Endothelial cell of umbilical vein (primary cell): ENCODE data around the gene RAB31. TPM values are rescaled to one million over a fixed set of nuclear protein-coding genes. Genes with fewer than 3 reads are reported as not detected.

ENCODE experiments used
- BruUV-seq: library from RNA; stranded (reverse); fragments of 400-500 nt; replicated peaks from 2 replicates; lab custom pipeline; 2021; lab: Mats Ljungman, UMichigan
- CTCF ChIA-PET: fragments of 300-600, 350-600 bp; sonication (Branson Sonifier 250); formaldehyde crosslinking; loops from one replicate; lab custom pipeline; 2021; ENCODE audit warnings: antibody characterized with exemption, inconsistent platforms; lab: Charles Lee
- POLR2A ChIA-PET: fragments of 300-600, 350-600 bp; sonication (Branson Sonifier 250); formaldehyde crosslinking; loops from one replicate; lab custom pipeline; 2021; ENCODE audit warnings: antibody characterized with exemption, inconsistent platforms; lab: Charles Lee
- DNase-seq: peaks from one replicate; pipeline ENCODE4 v3.0.0-alpha.2; 2011; ENCODE audit warnings: low read depth, low spot score
- FAIRE-seq: peaks from 2 replicates; lab custom pipeline; 2011; peaks lifted over from hg19 to GRCh38; lab: Jason Lieb, UNC
- H2AFZ ChIP-seq: 2 replicates; pipeline ENCODE4 v1.6.0; 2012; ENCODE audit warnings: low read depth, low read length, control low read depth, inconsistent platforms
- H3K27ac ChIP-seq: 2 replicates; pipeline ENCODE4 v1.5.1; 2011; ENCODE audit warnings: low read depth, mild to moderate bottlenecking, control low read depth, low read length, moderate library complexity; ENCODE audit not compliant: insufficient read depth
- H3K27me3 ChIP-seq, 2 experiments: 2 replicates each; pipeline versions ENCODE4 v1.6.0 to v1.6.1; 2011; ENCODE audit warnings: low read length in 2 of 2, mixed read lengths in 1 of 2; ENCODE audit not compliant: control insufficient read depth in 2 of 2, insufficient read depth in 2 of 2
- H3K36me3 ChIP-seq, 2 experiments: 2 replicates in 1 of 2; 3 replicates in 1 of 2; pipeline ENCODE4 v1.5.1; 2011; ENCODE audit warnings: low read length in 2 of 2, mild to moderate bottlenecking in 1 of 2, moderate library complexity in 1 of 2; ENCODE audit not compliant: control insufficient read depth in 2 of 2, insufficient read depth in 2 of 2; ENCODE audit errors: extremely low read depth in 1 of 2
- H3K4me1 ChIP-seq: 3 replicates; pipeline ENCODE4 v1.5.1; 2011; ENCODE audit warnings: mild to moderate bottlenecking, low read length; ENCODE audit not compliant: control insufficient read depth, insufficient read depth; ENCODE audit errors: extremely low read depth
- H3K4me2 ChIP-seq: 2 replicates; pipeline ENCODE4 v1.6.1; 2011; ENCODE audit warnings: low read length, control low read depth, mixed read lengths; ENCODE audit not compliant: insufficient read depth
- H3K4me3 ChIP-seq, 3 experiments: fragments of 200-600 bp in 1 of 3; sonication (generic), shearing (Covaris generic) in 1 of 3; replicated peaks in 1 of 3; 2 replicates each; pipeline ENCODE4 v1.5.1; 2011 to 2016; ENCODE audit warnings: control low read depth in 3 of 3, low read length in 3 of 3, mild to moderate bottlenecking in 2 of 3, inconsistent platforms in 1 of 3, low read depth in 1 of 3, moderate library complexity in 1 of 3; ENCODE audit not compliant: insufficient read depth in 1 of 3
- H3K79me2 ChIP-seq: 2 replicates; pipeline ENCODE4 v1.6.0; 2012; ENCODE audit warnings: low read length, inconsistent platforms; ENCODE audit not compliant: control insufficient read depth, insufficient read depth
- H3K9ac ChIP-seq: replicated peaks from 2 replicates; pipeline ENCODE3; 2011; ENCODE audit warnings: low read length, control low read depth; ENCODE audit not compliant: insufficient read depth; ENCODE audit errors: extremely low read depth
- H3K9me1 ChIP-seq: replicated peaks from 3 replicates; pipeline ENCODE4 v1.6.0; 2011; ENCODE audit warnings: mild to moderate bottlenecking, low read length; ENCODE audit not compliant: control insufficient read depth, insufficient read depth; ENCODE audit errors: extremely low read depth
- H3K9me3 ChIP-seq: replicated peaks from 2 replicates; pipeline ENCODE4 v1.5.1; 2012; ENCODE audit warnings: low read length, inconsistent platforms; ENCODE audit not compliant: control insufficient read depth, insufficient read depth
- H4K20me1 ChIP-seq: replicated peaks from 2 replicates; pipeline ENCODE3; 2011; ENCODE audit warnings: mild to moderate bottlenecking, low read length; ENCODE audit not compliant: control insufficient read depth, insufficient read depth; ENCODE audit errors: extremely low read depth
- EZH2 ChIP-seq: IDR thresholded peaks from 2 replicates; pipeline ENCODE4 v1.6.1; 2012; ENCODE audit warnings: borderline replicate concordance, low read depth, mild to moderate bottlenecking, moderate library complexity, low read length, inconsistent platforms; ENCODE audit not compliant: severe bottlenecking
- FOS ChIP-seq: IDR thresholded peaks from 2 replicates; pipeline ENCODE4 v1.6.1; 2011; ENCODE audit warnings: mild to moderate bottlenecking, low read length, moderate library complexity, borderline replicate concordance; ENCODE audit not compliant: insufficient read depth
- GATA2 ChIP-seq: IDR thresholded peaks from 2 replicates; pipeline ENCODE4 v1.7.0; 2011; ENCODE audit warnings: low read depth, mild to moderate bottlenecking, moderate library complexity, mixed read lengths, low read length; ENCODE audit not compliant: insufficient read length, insufficient read depth
- JUN ChIP-seq: IDR thresholded peaks from 2 replicates; pipeline ENCODE4 v1.6.1; 2011; ENCODE audit warnings: borderline replicate concordance, low read depth; ENCODE audit not compliant: insufficient read length, insufficient read depth
- MYC ChIP-seq: IDR thresholded peaks from one replicate; pipeline ENCODE4 v1.6.1; 2011; ENCODE audit warnings: mild to moderate bottlenecking, low read depth, low read length
- POLR2A ChIP-seq: IDR thresholded peaks from 2 replicates; pipeline ENCODE4 v1.6.1; 2012; ENCODE audit warnings: low read depth, mild to moderate bottlenecking, control low read depth, low read length
- POLR2AphosphoS5 ChIP-seq: IDR thresholded peaks from 2 replicates; pipeline ENCODE4 v1.6.1; 2012; ENCODE audit warnings: low read depth, mild to moderate bottlenecking, control low read depth, low read length, moderate library complexity; ENCODE audit not compliant: insufficient read depth
- dilution Hi-C: fragments of 300-500 bp; cut with MboI; formaldehyde crosslinking; loops from one replicate; pipeline ENCODE4 v1.15.0; 2019; ENCODE audit warnings: low sequenced_read_pairs; ENCODE audit not compliant: extremely low pct_ligation_motif_present
- intact Hi-C: fragments of 100-400 bp; cut with micrococcal nuclease; formaldehyde crosslinking; loops from one replicate; pipeline ENCODE4 v1.10.0; 2022
- polyA plus RNA-seq, 4 experiments: library from polyadenylated mRNA; depleted of rRNA in 3 of 4; stranded (reverse) in 3 of 4; unstranded in 1 of 4; fragments of >200 nt; gene quantifications; 2 replicates each; pipeline versions ENCODE4 v1.2.1 to v1.2.3, GENCODE V29; 2011 to 2012; ENCODE audit warnings: missing spikeins in 1 of 4
- total RNA-seq: library from RNA; stranded (reverse); gene quantifications from 2 replicates; pipeline ENCODE4 v1.2.3, GENCODE V29; 2021
- TF ChIP-seq, protein P1 (sequence below): IDR thresholded peaks from 2 replicates; pipeline ENCODE4 v1.6.1; 2011; ENCODE audit not compliant: insufficient read depth, insufficient read length
- TF ChIP-seq, protein P2 (sequence below), 2 donors: IDR thresholded peaks; 1 replicate in 1 of 2; 2 replicates in 1 of 2; pipeline ENCODE4 v1.5.1; 2011; ENCODE audit warnings: low read length in 2 of 2, mild to moderate bottlenecking in 2 of 2, moderate library complexity in 2 of 2, control low read depth in 1 of 2, inconsistent platforms in 1 of 2, low read depth in 1 of 2; ENCODE audit not compliant: insufficient read depth in 1 of 2; ENCODE audit errors: extremely low read depth in 1 of 2

The RAB31 gene
- total and polyA plus RNA-seq, 2 donors (not counting 3 experiments of a cell fraction or from before 2014, with no cell fraction given) = 30.5 TPM

DNA sequence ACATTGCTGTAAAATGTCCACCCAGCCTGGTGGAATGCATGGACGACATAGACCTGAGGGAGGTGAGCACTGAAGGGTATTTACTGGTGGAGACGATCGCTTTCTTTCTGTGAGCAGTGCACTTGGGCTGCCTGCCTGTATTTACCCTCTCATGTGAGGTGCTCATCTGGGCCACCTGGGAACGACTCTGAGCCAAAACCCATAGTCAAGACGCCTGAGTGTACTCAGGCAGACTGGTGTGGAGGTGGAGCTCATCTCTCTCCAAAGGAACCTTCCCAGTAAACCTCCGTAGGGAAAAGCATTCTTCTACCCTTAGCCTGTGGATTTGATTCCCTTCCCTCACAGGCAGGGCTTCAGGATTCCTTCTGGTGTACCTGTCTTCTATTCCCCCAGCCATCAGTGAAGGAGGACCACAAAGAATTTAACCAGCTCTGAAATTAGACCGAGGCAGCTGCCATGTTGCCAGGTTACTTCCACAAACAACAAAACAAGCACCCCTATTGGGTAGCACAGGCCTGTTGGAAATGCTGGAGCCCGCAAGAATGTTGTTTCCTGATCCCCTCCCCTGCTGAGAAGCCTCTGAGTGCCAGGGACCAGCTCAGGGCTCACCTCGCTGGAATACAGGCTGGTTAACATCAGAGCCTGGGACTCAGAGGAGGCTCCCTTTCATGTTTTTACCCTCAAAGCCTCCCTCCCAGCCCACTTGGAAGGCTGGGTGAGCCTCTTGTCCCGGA lies 130.2 kb downstream of the RAB31 start:
- H3K79me2 ChIP-seq = no peaks in the 10 kb centered on the region
- FAIRE-seq (no peak), DNase-seq (no peak)
- no peaks in the 10 kb centered on the region for H3K9me1 ChIP-seq
- no peak overlapping the region for H2AFZ ChIP-seq
- ChIA-PET POLR2A (no interaction called here), CTCF (interaction anchor here (1.1 to 1.4 kb wide), 2 partner anchors 9 to 10 kb away, joined by 3 to 4 read pairs; no protein-coding TSS in a partner anchor)
- no peak overlapping the region for H3K9ac ChIP-seq
- dilution Hi-C loops = no loop called here
- no peak for TF ChIP-seq POLR2A
- TF ChIP-seq, protein P1, sequence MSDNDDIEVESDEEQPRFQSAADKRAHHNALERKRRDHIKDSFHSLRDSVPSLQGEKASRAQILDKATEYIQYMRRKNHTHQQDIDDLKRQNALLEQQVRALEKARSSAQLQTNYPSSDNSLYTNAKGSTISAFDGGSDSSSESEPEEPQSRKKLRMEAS = no peak
- TF ChIP-seq, protein P2, sequence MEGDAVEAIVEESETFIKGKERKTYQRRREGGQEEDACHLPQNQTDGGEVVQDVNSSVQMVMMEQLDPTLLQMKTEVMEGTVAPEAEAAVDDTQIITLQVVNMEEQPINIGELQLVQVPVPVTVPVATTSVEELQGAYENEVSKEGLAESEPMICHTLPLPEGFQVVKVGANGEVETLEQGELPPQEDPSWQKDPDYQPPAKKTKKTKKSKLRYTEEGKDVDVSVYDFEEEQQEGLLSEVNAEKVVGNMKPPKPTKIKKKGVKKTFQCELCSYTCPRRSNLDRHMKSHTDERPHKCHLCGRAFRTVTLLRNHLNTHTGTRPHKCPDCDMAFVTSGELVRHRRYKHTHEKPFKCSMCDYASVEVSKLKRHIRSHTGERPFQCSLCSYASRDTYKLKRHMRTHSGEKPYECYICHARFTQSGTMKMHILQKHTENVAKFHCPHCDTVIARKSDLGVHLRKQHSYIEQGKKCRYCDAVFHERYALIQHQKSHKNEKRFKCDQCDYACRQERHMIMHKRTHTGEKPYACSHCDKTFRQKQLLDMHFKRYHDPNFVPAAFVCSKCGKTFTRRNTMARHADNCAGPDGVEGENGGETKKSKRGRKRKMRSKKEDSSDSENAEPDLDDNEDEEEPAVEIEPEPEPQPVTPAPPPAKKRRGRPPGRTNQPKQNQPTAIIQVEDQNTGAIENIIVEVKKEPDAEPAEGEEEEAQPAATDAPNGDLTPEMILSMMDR (IDR thresholded peaks at IDR 0.05; ENCODE audit: extremely low read depth in 1 of 2, insufficient read depth in 1 of 2, low read depth in 1 of 2, low read length in 2 of 2) = no peak
- no peak for TF ChIP-seq EZH2
- H3K4me3 ChIP-seq = no peak overlapping the region
- no peaks in the 10 kb centered on the region for H3K9me3 ChIP-seq
- no peaks in the 10 kb centered on the region for H4K20me1 ChIP-seq
- intact Hi-C loops = no loop called here
- no peak overlapping the region for H3K27ac ChIP-seq
- no peaks in the 10 kb centered on the region for H3K36me3 ChIP-seq
- BruUV-seq = no TSS peak
- no peaks in the 10 kb centered on the region for H3K27me3 ChIP-seq
- no peak overlapping the region for H3K4me2 ChIP-seq
- no peaks in the 10 kb centered on the region for H3K4me1 ChIP-seq

- no peaks in the 10 kb centered on the region for H3K79me2 ChIP-seq
- no peak for DNase-seq
- no peaks in the 10 kb centered on the region for H3K36me3 ChIP-seq
- H3K4me2 ChIP-seq = no peak overlapping the region
- BruUV-seq = no TSS peak
- no peak for FAIRE-seq
- ChIA-PET CTCF (interaction anchor here (1.1 to 1.4 kb wide), 2 partner anchors 8 to 11 kb away, joined by 3 to 4 read pairs; no protein-coding TSS in a partner anchor), POLR2A (no interaction called here)
- H3K9ac ChIP-seq = no peak overlapping the region
- H3K27me3 ChIP-seq = no peaks in the 10 kb centered on the region
- H3K4me3 ChIP-seq = no peak overlapping the region
- H2AFZ ChIP-seq = no peak overlapping the region
- H3K9me3 ChIP-seq = no peaks in the 10 kb centered on the region
- TF ChIP-seq EZH2 (no peak), MYC (no peak), POLR2A (no peak), JUN (no peak), POLR2AphosphoS5 (no peak), FOS (no peak), GATA2 (no peak)
- TF ChIP-seq, protein P2 (IDR thresholded peaks at IDR 0.05; ENCODE audit: extremely low read depth in 1 of 2, insufficient read depth in 1 of 2, low read depth in 1 of 2, low read length in 2 of 2) = no peak
- TF ChIP-seq, protein P1 = no peak
- H3K9me1 ChIP-seq = no peaks in the 10 kb centered on the region
- dilution Hi-C loops = no loop called here
- no peak overlapping the region for H3K27ac ChIP-seq
- H3K4me1 ChIP-seq = no peaks in the 10 kb centered on the region
- H4K20me1 ChIP-seq = no peaks in the 10 kb centered on the region
- intact Hi-C loops = no loop called here
Measured at GRCh38 chr18:9839211-9839610, 131.1 kb downstream of the RAB31 start.
